ENCODE measurements around the gene KCNAB1.
"Not testable (repeated sequence)": the region's sequence is repeated elsewhere in the genome, so short reads cannot be mapped to it uniquely, and the experiment has no call there.

The KCNAB1 gene

GRCh38 chr3:156271995-156272719 lies 151.8 kb downstream of the KCNAB1 start:
- no peak for DNase-seq (ENCODE audit: low read depth in 2 of 2)

- DNase-seq (ENCODE audit: low read depth in 2 of 2): no peak
Observed at GRCh38 chr3:156273111-156273694, 152.8 kb downstream of the KCNAB1 start.

- no peak for DNase-seq (ENCODE audit: low read depth in 2 of 2)
Observed at GRCh38 chr3:156274791-156275190, 154.4 kb downstream of the KCNAB1 start.

- DNase-seq (ENCODE audit: low read depth in 2 of 2): not testable (repeated sequence)
Observed at GRCh38 chr3:156284637-156285036, 164.3 kb downstream of the KCNAB1 start.

GRCh38 chr3:156285626-156286025 lies 165.2 kb downstream of the KCNAB1 start:
- no peak for DNase-seq (ENCODE audit: low read depth in 2 of 2)

GRCh38 chr3:156290924-156291271 lies 170.5 kb downstream of the KCNAB1 start:
- no peak for DNase-seq (ENCODE audit: low read depth in 2 of 2)

- no peak for DNase-seq (ENCODE audit: low read depth in 2 of 2)
Observed at GRCh38 chr3:156291272-156292123, 171.1 kb downstream of the KCNAB1 start.

- DNase-seq (ENCODE audit: low read depth in 2 of 2): no peak
Observed at GRCh38 chr3:156293566-156293965, 173.2 kb downstream of the KCNAB1 start.

- no peak for DNase-seq (ENCODE audit: low read depth in 2 of 2)
Observed at GRCh38 chr3:156297582-156297981, 177.2 kb downstream of the KCNAB1 start.

- DNase-seq (ENCODE audit: low read depth in 2 of 2): no peak
Observed at GRCh38 chr3:156298014-156298413, 177.6 kb downstream of the KCNAB1 start.

GRCh38 chr3:156298938-156299337 lies 178.6 kb downstream of the KCNAB1 start:
- DNase-seq (ENCODE audit: low read depth in 2 of 2): no peak

- DNase-seq (ENCODE audit: low read depth in 2 of 2): no peak
Observed at GRCh38 chr3:156299569-156299968, 179.2 kb downstream of the KCNAB1 start.

- no peak for DNase-seq (ENCODE audit: low read depth in 2 of 2)
Observed at GRCh38 chr3:156300371-156300770, 180.0 kb downstream of the KCNAB1 start.

GRCh38 chr3:156300929-156301840 lies 180.8 kb downstream of the KCNAB1 start:
- DNase-seq (ENCODE audit: low read depth in 2 of 2): no peak

GRCh38 chr3:156303001-156303707 lies 182.8 kb downstream of the KCNAB1 start:
- no peak for DNase-seq (ENCODE audit: low read depth in 2 of 2)

- DNase-seq (ENCODE audit: low read depth in 2 of 2): no peak
Observed at GRCh38 chr3:156304406-156304805, 184.0 kb downstream of the KCNAB1 start.

- DNase-seq (ENCODE audit: low read depth in 2 of 2): no peak
Observed at GRCh38 chr3:156305672-156306071, 185.3 kb downstream of the KCNAB1 start.

- DNase-seq (ENCODE audit: low read depth in 2 of 2): no peak
Observed at GRCh38 chr3:156307704-156308103, 187.3 kb downstream of the KCNAB1 start.

GRCh38 chr3:156311431-156311830 lies 191.1 kb downstream of the KCNAB1 start:
- DNase-seq (ENCODE audit: low read depth in 2 of 2): no peak

GRCh38 chr3:156311930-156312329 lies 191.6 kb downstream of the KCNAB1 start:
- DNase-seq (ENCODE audit: low read depth in 2 of 2): no peak

- no peak for DNase-seq (ENCODE audit: low read depth in 2 of 2)
Observed at GRCh38 chr3:156316076-156316475, 195.7 kb downstream of the KCNAB1 start.

All from stimulated activated CD8-positive, alpha-beta memory T cell treated with anti-CD3 and anti-CD28 coated beads, Interleukin-2, amount 100 ng/mL, for 1 hour (primary cell).